Measurements from ENCODE around the gene MICU1.

GRCh38 chr10:72331575-72332422, 294.1 kb downstream of the MICU1 start:
- TF ChIP-seq EZH2 (IDR thresholded peaks at IDR 0.05; ENCODE audit: insufficient read depth, low read length): no peak
- TF ChIP-seq CTCF (IDR thresholded peaks at IDR 0.05; ENCODE audit: insufficient read depth, low read depth, low read length): no peak

Data from astrocyte (in vitro differentiated cells and primary cell).